DMS 273 (cell line): ENCODE results near the gene LTBP1.
"Not testable (repeated sequence)": the region's sequence is repeated elsewhere in the genome, so short reads cannot be mapped to it uniquely, and the experiment has no call there.

ENCODE experiments used
- DNase-seq: peaks from one replicate; lab custom pipeline; 2025; ENCODE audit not compliant: unreplicated experiment; lab: John Stamatoyannopoulos, UW

LTBP1 gene

DNA sequence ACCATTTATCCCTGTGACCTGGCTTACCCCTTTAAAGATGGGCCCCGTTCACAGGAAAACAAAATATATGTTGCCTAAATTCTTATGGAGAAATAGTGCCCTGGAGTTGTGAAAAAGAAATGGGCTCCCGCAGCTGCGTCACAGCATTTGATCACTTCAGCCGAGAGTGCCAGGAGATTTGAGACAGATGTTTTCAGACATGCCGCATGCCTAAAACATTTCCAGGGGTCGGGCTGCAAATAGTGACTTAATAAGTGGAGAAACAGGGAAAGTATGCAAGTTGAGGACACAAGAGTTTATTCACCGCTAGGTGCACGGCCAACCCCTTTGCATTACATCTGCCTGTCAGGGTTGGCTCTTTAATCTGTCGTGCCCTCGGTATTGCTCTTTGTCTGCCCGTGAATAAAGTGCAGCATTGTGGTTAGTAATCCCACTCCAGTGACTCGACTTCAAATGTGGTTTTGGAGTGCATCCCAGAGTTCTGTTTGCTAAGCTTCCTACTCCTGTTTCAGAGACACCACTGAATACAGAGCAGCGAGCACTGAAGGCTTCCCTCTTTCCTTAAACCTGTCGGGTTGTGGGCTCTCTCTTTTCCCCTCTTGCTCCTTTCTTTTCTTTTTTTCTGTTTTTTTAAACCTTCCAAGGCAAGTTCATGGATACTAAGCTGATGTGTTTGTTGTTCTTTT lies 187.5 kb downstream of the LTBP1 start:
- DNase-seq, result peak; percentile 87

DNA sequence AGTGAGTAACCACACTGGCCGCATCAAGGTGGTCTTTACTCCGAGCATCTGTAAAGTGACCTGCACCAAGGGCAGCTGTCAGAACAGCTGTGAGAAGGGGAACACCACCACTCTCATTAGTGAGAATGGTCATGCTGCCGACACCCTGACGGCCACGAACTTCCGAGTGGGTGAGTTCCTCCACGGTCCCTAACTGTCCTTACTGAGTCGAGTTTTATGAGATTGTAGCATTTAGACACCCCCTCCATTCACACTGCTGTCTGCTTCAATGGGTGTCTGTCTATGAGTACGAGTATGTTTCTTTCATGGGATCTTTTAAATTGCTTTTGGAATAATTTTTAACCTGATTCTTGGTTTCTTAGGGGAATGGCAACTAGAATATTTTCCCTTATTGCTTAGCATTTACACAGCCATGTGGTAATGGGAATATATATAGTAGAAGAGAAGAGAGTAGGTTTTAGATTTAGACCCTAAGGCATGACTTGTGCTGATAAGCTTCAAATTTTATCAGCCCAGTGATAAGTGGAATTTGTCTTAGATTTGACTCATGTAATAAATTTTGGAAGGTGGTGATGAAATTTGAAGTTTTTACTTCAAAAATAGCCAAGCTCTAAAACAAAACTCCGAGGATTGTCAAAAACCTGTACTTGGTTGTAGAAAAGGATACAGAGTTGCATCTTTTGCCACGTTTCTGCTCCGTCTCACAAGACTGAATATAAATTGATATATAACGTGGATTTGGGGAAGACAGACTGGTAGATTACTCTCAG lies 188.2 kb downstream of the LTBP1 start:
- DNase-seq, result peak; percentile 64

DNA sequence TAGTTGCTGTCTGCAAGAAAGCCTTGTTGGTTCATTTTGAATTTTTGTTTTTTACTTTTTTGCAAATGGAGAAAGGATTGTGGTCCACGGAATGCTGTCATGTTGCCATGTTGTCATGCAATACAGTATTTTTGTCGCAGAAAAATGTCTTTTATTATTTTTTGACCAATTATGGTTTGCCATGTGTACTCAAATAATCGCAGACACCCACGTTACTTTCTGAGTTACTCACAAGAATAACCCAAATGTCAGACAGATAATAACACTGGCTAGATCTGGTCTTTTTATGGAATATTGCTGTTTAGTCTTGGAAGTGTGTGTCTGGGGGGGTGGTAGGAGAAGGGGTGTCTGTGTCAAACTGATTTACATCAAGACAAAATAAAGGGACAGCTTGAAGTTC lies 188.9 kb downstream of the LTBP1 start:
- DNase-seq, result no peak

DNA sequence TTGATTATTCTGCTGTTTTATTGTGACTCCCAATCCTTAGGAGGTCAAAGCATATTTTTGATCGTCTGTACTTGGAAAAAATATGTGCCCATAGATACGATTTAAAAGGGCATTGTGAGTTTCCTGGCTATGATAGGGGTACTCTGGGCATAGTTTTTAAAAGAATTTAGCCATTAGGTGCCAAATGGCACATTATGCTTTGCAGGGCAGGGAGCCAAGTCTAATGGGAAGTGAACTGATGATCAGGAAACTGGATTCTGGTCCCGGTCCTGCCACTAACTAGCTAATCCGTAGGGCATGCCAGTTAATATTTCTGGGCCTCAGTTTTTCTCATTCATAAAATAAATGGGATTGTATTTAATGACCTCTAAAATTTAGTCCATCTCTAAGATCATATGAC lies 189.3 kb downstream of the LTBP1 start:
- peak; percentile 63 for DNase-seq

DNA sequence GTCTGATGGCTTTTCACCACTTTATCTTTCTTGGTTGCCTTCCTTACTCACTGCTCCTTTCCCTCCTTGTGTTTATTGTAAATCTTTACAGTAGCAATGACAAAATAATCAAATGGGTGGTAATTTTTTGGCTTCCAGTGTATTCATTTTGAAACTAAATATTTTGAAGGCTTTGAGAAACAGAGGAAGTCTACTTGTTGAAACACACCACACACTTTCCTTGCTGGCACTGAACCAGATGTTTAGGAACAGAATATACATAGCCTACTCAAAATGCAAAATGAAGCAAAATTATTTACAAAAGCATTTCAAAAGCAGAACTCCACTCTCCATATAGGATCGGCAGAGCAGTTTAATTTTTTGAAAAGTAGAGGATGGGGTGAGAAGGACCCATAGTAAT lies 189.8 kb downstream of the LTBP1 start:
- peak; percentile 9 for DNase-seq

DNA sequence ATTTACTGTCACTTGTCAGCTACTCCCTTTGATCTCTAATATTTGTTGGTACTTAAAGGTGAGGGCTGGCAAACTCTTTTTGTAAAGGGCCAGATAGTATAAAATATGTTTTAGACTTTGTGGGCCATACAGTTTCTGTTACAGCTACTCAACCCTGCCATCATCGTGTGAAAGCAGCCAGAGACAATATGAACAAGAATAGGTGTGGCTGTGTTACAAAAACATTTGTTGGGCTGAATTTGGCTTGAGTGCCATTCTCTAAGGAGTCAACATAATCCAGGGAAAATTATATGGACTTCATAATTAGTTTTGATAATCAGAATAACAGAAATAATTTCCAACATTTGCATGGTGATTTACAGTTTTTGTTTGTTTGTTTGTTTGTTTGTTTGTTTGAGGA lies 190.6 kb downstream of the LTBP1 start:
- no peak for DNase-seq

DNA sequence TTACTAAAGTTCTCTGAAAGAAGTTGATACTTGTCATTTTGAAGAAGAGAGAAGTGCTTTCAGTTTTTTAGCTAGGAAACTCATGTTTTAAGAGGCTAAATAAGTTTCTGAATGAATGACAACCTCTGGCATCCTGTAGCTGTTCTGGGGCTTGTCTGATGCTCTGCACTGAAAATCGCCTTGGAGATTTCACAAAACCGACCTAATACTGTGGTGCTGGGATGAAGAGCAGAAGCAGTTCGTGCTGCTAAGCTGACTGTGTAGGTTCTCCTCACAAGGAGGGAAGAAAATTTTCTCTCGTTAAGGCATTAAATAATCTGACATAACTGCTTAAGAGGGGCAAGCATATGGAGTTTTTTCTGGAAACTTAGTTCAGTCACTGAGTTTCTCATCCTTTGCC lies 193.2 kb downstream of the LTBP1 start:
- DNase-seq, result no peak

DNA sequence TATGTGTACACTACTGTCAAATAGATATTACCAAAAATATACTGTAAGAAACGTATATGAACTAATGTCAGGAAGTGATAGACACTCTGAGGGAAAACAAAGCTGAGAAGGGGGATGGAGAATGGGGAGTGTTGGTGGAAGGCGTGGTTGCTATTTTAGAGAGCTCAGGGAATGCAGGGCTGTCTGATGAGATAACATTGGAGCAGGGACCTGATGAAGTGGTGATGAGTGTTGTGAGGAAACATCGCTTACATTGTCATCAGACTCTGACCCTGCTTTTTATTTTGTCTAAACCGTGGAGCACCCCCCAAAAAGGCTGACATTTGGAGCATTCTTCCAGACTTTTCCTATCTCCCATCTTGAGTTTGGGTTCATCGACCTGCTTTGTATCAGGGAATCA lies 194.7 kb downstream of the LTBP1 start:
- no peak for DNase-seq

DNA sequence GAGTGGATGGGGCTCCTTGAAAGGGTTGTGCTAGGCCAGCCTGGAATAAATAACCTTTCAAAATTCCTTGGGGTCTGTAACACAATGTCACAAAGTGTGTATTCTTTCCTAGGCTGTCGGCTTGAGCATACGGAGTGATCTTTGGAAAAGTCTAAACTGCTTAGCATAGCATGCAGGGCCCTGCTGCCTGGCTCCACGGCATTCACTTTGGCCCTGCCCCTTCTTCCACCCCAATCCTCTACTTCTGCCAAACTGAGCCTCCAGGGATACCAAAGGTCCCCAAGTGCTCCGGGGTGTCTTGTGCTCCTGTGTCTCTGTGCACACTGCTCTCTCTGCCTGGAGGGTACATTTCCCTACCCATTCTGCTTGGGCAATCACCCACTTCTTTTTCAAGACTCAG lies 196.1 kb downstream of the LTBP1 start:
- no peak for DNase-seq

DNA sequence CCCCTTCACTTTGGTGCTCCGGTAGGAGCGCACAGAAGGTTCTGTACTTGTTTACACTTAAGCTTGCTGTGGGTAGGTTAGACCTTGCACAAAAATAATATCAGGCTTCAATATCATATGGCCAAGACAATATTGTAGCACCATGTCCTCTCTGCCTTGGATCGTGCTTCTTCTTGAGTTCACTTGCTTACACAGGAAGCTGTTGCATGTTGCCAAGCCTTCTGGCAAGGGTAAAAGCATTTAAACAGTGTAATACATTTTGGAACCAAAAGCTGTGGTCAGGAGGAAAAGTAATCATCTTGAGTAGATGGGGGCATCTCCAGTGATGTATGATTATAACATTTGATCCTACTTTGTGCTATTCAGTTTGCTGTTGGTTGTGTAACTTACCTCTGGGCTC lies 197.5 kb downstream of the LTBP1 start:
- no peak for DNase-seq

DNA sequence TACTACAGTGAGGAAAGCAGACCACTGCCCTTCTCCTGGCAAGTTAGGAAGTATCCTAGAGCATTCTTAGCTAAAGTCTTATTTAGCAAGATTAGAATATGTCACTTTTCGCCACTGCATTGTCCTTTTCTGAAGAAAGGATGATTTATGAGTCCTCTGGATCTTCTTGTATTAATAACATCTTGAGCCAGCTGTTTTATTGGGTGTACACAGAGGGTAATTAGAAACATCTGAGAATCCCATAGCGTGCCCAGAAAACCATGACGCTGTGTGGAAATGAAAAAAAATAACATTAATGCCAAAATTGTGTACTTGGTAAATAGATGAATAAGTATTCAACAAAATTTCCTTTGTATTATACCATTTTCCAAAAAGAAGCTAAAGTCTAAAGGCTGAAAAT lies 198.7 kb downstream of the LTBP1 start:
- DNase-seq, result no peak

DNA sequence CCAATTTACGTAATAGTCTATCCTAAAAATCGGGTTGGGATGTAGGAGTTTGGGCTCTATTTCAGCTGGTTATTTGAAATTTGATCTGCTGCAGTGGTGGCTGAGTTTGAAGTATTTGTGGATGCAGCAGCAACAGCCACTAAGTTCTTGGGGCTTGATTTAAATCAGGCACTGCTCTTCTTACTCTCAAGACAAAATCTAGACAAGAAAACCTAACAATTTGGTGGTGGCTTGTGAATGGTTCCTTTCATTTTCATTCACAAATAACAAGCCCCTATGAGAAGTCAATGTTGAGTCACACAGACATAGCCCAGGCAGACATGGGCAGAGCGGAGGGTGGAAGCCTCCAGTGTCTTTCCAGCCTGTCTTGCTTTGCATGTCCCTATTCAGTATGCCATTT lies 199.3 kb downstream of the LTBP1 start:
- no peak for DNase-seq

DNA sequence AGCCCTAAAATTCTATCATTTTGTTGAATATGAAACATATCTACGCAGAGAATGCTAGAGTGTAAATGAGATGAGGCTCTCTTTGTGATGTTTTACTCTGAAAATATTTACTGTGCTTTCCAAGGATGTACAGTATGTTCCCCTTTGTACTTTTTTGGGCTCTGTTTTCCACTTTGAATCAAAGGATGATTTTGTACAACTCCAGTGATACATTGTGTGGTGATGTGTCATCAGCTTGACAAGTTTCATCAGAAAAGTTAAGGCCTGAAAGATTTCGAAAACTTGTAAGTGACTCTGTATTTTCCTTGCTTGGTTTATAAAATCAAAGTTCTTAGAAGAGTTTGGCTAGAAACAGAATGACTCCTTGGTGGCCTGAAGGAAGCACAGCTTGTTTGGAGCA lies 206.3 kb downstream of the LTBP1 start:
- no peak for DNase-seq

DNA sequence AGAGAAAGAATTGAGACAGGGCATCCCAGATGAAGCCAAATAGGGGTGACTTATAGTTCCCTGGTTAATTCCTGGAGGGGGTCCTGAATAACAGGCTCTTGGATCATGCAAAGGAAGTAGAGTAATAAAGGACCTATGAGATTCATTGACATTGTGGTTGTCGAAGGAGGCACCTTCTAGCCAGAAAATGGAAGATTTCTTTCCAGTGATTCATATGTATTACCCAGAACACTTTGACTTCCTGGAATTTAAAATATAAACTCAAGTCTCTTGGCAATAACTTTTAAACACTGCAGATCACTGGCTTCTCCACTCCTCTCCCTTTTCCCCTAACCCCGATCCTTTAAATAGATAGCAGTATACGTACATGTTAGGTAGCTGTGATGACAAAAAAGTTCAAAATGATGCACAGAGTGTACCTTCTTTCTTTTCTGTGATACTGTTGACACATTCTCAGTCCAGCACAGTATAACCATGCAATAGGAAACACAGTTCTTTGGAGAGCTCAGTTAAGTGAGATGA lies 211.8 kb downstream of the LTBP1 start:
- DNase-seq, result no peak

DNA sequence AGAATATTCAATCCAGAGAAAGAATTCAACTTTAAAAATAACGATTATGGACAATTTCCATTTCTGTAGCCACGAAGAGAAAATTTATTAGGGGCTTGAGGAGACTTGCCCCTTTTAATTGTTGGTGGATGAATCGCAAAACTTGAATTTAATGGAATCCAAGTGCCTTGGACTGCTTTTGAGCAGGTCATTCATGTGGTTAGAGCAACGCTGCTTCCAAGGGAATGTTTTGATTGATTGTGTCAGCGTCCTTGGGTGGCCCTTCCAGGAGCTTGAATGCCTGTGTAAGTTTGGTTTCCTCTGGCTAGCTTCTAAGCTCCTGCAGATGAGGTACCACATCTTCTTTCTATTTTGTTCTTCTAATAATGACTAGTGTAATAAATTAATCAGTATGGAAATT lies 213.4 kb downstream of the LTBP1 start:
- no peak for DNase-seq

DNA sequence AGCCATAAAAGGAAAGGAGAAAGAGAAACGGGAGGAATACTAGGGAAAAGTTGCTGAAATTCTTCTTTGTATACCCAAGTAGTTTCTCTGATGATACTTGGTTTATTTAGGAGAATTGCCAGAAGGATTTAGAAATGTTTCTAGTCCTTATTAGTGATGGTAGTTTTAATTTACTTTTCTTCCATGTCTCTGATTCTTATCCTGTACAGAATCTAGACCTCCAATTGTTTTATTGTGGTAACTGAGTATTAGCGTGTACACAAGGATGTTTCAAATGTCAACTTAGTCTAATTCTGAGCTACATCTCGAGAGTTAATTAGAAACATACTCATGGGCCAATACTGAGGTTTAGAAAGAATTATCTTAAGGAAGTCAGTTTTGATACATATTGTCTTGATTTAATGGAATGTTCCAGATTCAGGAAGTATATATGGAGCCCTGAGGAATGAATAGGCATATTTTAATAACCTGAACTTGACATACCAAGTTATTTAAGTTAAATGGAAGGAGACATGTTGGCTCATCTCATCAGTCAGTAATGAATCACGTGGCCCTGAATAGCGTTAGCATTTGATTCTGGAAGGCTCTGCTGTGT lies 219.6 kb downstream of the LTBP1 start:
- no peak for DNase-seq

DNA sequence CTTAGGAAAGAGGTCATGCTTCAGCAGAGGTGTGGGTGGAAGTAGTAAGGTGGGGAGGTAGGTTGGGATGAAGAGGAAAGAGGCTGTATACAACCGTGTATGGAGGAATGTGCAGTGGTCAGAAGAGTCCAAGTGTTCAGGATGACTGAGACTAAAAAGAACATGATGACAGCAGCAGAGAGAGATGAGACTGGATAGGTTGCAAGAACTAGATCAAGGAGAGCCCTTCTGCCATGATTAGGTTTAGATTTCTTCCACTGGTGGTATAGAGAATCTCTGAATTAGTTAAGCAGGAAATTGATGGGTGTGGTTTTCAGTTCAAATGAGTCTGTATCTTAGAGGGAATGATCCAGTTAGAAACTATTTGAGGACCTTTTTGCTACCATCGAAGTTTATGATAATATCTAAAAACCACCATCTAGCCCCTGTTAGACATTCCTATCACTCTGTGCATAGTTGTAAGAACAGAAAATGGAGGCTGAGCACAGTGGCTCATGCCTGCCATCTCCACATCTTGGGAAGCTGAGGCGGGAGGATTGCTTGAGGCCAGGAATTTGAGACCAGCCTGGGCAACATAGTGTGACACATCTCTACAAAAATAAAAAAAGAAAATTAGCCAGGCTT lies 221.0 kb downstream of the LTBP1 start:
- DNase-seq, result no peak

DNA sequence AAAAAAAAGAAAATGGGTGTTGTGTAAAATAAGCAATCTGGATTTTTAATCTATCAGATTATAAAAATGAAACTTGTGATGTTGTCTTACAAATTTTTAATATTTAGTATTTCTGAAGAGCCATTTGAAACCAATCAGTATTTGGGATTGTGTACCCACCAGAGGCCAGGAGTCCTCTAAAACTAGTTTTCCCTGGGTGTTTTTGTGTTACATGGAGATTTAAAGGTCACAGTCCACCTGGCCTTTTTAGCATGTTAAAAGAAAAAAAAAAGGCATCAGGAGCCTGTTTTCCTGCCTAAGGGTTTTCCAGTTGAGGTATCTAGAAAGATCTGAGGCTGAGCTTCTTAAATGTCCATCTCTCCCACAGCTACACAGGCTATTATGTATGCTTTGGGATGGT lies 221.7 kb downstream of the LTBP1 start:
- no peak for DNase-seq

DNA sequence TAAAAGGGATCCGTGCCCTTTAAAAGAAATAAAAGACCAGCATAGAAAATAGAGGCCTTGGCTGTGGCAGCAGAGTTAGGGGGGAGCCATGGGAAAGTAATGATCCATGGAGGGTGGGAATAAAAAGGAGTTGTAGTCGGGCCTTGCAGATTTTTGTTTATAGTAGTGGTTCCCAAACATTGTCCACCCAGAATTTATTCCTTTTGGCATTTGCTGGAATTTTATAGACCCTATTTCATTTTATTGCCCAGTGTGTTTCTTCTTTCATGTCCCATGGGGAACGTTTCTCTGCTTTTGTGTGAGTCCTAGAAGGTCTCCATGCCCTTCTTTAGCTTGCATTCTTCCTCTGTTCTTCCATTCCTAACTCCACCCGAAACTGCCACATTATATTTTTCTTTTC lies 222.2 kb downstream of the LTBP1 start:
- DNase-seq, result no peak

DNA sequence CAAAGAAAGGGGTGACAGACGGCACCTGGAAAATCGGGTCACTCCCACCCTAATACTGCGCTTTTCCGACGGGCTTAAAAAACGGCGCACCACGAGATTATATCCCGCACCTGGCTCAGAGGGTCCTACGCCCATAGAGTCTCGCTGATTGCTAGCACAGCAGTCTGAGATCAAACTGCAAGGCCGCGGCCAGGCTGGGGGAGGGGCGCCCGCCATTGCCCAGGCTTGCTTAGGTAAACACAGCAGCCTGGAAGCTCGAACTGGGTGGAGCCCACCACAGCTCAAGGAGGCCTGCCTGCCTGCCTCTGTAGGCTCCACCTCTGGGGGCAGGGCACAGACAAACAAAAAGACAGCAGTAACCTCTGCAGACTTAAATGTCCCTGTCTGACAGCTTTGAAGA lies 223.5 kb downstream of the LTBP1 start:
- DNase-seq, result not testable (repeated sequence)

DNA sequence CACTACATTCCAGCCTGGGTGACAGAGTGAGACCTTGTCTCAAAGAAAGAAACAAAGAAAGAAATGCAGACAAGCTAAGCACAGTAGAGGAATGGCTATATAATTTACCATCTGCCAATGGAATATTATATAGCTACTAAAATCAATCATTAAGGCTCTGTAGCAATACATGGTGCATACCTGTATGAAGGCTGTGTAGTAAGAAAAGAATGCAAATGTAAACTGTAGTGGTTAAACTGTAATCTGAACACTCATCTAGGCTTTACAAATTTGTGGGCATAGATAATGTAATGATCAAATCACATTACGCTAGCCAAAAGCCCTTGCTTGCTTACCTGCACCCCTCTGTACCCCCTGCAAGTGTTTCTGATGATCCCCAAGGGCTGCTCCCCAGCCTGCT lies 230.9 kb downstream of the LTBP1 start:
- DNase-seq, result no peak

DNA sequence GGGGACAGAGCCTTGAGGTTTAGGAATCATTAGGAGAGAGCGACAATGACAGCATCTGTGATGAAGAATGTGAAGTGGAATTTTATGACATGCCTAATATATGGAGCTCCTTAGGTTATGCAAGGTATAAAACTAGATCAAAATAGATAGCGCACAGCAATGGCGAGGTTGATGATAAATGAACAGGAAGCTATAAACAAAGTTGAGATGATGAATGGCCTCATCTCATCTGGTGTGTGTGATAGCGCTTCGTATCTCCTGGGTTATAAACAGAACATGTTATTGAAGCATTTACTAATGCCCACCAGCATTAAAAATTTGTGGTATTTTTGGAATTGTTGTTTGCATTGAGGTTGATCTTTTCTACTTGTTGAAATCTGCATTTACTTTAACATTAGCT lies 231.5 kb downstream of the LTBP1 start:
- DNase-seq, result no peak
